ENCODE measurements around the gene PTGER1.

PTGER1 gene

DNA sequence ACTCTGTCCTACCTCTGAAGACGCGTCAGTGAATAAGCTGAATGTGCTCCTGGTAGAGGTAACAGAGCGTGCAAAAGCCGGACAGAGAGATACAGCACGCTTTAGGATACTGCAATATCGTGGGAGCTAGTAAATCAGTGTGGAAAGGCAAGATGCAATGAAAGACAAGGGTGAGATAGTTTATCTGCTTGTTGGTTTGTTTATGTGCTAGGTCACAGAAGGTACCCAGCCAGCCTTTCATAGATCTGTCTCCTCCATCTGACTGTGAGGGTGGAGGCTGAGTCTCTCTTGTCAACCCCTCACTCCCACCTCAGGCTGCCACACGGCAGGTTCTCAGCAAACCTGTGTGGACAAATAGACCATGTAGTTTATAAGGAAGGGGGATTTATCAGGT is 21.7 kb upstream of the PTGER1 start:
- Histone ChIP-seq H3K27me3 (ENCODE audit: insufficient read depth, poor library complexity, severe bottlenecking) (no peaks in the 10 kb centered on the region), H3K4me3 (replicated peaks; ENCODE audit: insufficient read depth, low read length) (no peak overlapping the region), H3K27ac (replicated peaks) (no peak overlapping the region)
- no peak for DNase-seq (ENCODE audit: low read depth in 1 of 2, low spot score in 1 of 2)
- TF ChIP-seq, protein P1, sequence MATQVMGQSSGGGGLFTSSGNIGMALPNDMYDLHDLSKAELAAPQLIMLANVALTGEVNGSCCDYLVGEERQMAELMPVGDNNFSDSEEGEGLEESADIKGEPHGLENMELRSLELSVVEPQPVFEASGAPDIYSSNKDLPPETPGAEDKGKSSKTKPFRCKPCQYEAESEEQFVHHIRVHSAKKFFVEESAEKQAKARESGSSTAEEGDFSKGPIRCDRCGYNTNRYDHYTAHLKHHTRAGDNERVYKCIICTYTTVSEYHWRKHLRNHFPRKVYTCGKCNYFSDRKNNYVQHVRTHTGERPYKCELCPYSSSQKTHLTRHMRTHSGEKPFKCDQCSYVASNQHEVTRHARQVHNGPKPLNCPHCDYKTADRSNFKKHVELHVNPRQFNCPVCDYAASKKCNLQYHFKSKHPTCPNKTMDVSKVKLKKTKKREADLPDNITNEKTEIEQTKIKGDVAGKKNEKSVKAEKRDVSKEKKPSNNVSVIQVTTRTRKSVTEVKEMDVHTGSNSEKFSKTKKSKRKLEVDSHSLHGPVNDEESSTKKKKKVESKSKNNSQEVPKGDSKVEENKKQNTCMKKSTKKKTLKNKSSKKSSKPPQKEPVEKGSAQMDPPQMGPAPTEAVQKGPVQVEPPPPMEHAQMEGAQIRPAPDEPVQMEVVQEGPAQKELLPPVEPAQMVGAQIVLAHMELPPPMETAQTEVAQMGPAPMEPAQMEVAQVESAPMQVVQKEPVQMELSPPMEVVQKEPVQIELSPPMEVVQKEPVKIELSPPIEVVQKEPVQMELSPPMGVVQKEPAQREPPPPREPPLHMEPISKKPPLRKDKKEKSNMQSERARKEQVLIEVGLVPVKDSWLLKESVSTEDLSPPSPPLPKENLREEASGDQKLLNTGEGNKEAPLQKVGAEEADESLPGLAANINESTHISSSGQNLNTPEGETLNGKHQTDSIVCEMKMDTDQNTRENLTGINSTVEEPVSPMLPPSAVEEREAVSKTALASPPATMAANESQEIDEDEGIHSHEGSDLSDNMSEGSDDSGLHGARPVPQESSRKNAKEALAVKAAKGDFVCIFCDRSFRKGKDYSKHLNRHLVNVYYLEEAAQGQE (IDR thresholded peaks at IDR 0.05; ENCODE audit: insufficient replicate concordance, low read depth) = no peak
- TF ChIP-seq POLR2AphosphoS5 (IDR thresholded peaks at IDR 0.05; ENCODE audit: low read depth) (no peak), SPI1 (IDR thresholded peaks at IDR 0.05; ENCODE audit: borderline replicate concordance, low read depth) (no peak)

DNA sequence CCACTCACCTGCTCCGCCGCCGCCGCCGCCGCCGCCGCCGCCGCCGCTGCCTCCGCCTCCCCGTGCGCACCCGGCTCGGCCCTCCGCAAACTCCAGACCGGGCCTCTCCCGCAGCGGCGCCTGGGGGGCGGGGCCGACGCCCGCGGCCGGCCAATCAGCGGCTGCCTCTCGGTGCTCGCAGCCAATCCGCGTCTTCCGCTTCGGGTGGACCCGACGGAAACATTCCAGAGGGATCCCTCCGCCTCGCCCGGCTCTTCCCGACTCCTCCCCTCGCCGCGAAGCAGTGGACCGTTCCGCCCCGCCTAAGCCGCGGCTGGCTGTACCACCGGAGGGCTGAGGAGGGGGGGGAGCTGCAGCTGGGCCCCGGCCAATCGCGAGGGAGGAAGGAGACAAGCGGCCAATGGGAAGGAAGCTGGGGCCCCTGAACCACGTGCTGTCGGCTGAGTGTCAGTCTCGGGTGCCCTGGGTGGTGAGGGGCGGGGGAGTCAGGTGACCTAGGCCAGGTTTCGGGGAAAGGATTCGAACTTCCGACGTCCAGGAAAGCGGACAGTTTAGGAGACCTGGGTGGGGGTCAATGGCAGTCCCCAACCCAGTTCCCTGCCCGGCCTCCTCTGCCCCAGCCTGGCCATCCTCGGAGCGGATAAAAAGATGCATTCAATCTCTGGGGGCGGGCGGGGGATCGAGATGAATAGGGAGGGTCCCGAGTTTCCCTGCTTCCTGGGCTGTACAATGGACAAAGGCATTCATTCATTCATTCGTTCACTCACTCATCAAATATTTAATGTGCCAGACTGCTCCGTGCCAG is 21.1 kb upstream of the PTGER1 start, which contains the start of gene GIPC1:
Gene GIPC1 (minus strand): TSS at position 99 of the 805 bp plus-strand sequence. CDS start 13,151 bp downstream, outside the sequence.
- Histone ChIP-seq H3K4me3 (replicated peaks; ENCODE audit: insufficient read depth, low read length) (peak within 1 kb of the TSS; percentile 53), H3K27me3 (ENCODE audit: insufficient read depth, poor library complexity, severe bottlenecking) (no peaks in the 10 kb centered on the region), H3K27ac (replicated peaks) (peak within 1 kb of the TSS; percentile 47)
- TF ChIP-seq, protein P2, sequence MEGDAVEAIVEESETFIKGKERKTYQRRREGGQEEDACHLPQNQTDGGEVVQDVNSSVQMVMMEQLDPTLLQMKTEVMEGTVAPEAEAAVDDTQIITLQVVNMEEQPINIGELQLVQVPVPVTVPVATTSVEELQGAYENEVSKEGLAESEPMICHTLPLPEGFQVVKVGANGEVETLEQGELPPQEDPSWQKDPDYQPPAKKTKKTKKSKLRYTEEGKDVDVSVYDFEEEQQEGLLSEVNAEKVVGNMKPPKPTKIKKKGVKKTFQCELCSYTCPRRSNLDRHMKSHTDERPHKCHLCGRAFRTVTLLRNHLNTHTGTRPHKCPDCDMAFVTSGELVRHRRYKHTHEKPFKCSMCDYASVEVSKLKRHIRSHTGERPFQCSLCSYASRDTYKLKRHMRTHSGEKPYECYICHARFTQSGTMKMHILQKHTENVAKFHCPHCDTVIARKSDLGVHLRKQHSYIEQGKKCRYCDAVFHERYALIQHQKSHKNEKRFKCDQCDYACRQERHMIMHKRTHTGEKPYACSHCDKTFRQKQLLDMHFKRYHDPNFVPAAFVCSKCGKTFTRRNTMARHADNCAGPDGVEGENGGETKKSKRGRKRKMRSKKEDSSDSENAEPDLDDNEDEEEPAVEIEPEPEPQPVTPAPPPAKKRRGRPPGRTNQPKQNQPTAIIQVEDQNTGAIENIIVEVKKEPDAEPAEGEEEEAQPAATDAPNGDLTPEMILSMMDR (IDR thresholded peaks at IDR 0.05; ENCODE audit: insufficient read depth, low read length) = no peak
- no peak for TF ChIP-seq SPI1 (IDR thresholded peaks at IDR 0.05; ENCODE audit: borderline replicate concordance, low read depth)
- TF ChIP-seq GABPA (IDR thresholded peaks at IDR 0.05; ENCODE audit: low read depth) = no peak
- TF ChIP-seq, protein P1 (IDR thresholded peaks at IDR 0.05; ENCODE audit: insufficient replicate concordance, low read depth) = no peak
- TF ChIP-seq POLR2AphosphoS5 (IDR thresholded peaks at IDR 0.05; ENCODE audit: low read depth) = no peak
- DNase-seq (ENCODE audit: low read depth in 1 of 2, low spot score in 1 of 2) = peak; percentile 77 to 95

DNA sequence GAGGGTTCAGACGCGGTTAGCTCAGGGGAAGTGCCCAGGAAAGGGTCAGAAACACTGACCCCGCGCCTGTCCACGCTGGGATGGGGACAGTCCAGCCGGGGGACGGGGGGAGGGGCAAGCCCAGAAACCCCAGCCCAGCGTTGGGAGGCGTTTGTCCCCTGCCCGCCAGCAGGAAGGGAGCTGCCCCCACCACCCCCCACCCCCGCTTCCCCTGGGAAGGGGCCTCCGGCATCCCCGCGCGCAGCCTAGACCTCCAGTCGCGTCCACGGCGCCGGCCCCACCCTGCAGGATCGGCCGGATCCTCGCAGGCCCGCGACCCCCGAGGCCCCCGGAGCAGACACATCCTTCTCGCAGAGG is 20.5 kb upstream of the PTGER1 start:
- TF ChIP-seq GABPA (IDR thresholded peaks at IDR 0.05; ENCODE audit: low read depth) (no peak), SPI1 (IDR thresholded peaks at IDR 0.05; ENCODE audit: borderline replicate concordance, low read depth) (no peak), POLR2AphosphoS5 (IDR thresholded peaks at IDR 0.05; ENCODE audit: low read depth) (no peak)
- TF ChIP-seq, protein P1 (IDR thresholded peaks at IDR 0.05; ENCODE audit: insufficient replicate concordance, low read depth) = no peak
- TF ChIP-seq, protein P2 (IDR thresholded peaks at IDR 0.05; ENCODE audit: insufficient read depth, low read length) = no peak
- Histone ChIP-seq H3K27ac (replicated peaks) (no peak overlapping the region), H3K27me3 (ENCODE audit: insufficient read depth, poor library complexity, severe bottlenecking) (no peaks in the 10 kb centered on the region), H3K4me3 (replicated peaks; ENCODE audit: insufficient read depth, low read length) (peak overlapping the region; percentile 53)
- DNase-seq (ENCODE audit: low read depth in 1 of 2, low spot score in 1 of 2) = no peak
